Measurements from ENCODE around the gene HOXC4.
"Not testable (repeated sequence)": the region's sequence is repeated elsewhere in the genome, so short reads cannot be mapped to it uniquely, and the experiment has no call there.

Gene HOXC4

GRCh38 chr12:54041097-54041690, 12.4 kb upstream of the HOXC4 start:
- Histone ChIP-seq H3K4me1 (ENCODE audit: low read length) (peaks cover 26% of the 10 kb centered on the region), H2AFZ (ENCODE audit: low read depth, low read length) (no peak overlapping the region), H4K20me1 (ENCODE audit: insufficient read depth, low read length) (no peaks in the 10 kb centered on the region), H3K9ac (ENCODE audit: low read length) (no peak overlapping the region), H3K79me2 (ENCODE audit: low read length) (no peaks in the 10 kb centered on the region), H3K9me3 (ENCODE audit: insufficient read depth, low read length) (no peaks in the 10 kb centered on the region), H3K27me3 (ENCODE audit: low read depth, low read length) (no peaks in the 10 kb centered on the region), H3K4me3 (ENCODE audit: low read length) (no peak overlapping the region), H3K4me2 (ENCODE audit: low read length) (no peak overlapping the region), H3K36me3 (replicated peaks; ENCODE audit: low read depth, low read length) (no peaks in the 10 kb centered on the region), H3K27ac (ENCODE audit: low read length) (no peak overlapping the region)
- TF ChIP-seq EZH2phosphoT487 (IDR thresholded peaks at IDR 0.05; ENCODE audit: low read depth): no peak
- no peak for TF ChIP-seq CTCF (IDR thresholded peaks at IDR 0.05; ENCODE audit: low read depth, low read length)

- H3K36me3 ChIP-seq (replicated peaks; ENCODE audit: low read depth, low read length); H3K27ac ChIP-seq (ENCODE audit: low read length); H3K9me3 ChIP-seq (ENCODE audit: insufficient read depth, low read length); H3K4me3 ChIP-seq (ENCODE audit: low read length); H3K9ac ChIP-seq (ENCODE audit: low read length); H4K20me1 ChIP-seq (ENCODE audit: insufficient read depth, low read length); H2AFZ ChIP-seq (ENCODE audit: low read depth, low read length); H3K4me2 ChIP-seq (ENCODE audit: low read length); H3K27me3 ChIP-seq (ENCODE audit: low read depth, low read length); H3K79me2 ChIP-seq (ENCODE audit: low read length): not testable (repeated sequence)
- peaks cover 23% of the 10 kb centered on the region for H3K4me1 ChIP-seq (ENCODE audit: low read length)
Observed at GRCh38 chr12:54042033-54042432, 11.6 kb upstream of the HOXC4 start.

- no peak overlapping the region for H3K27ac ChIP-seq (ENCODE audit: low read length)
- H3K4me2 ChIP-seq (ENCODE audit: low read length): no peak overlapping the region
- H3K4me3 ChIP-seq (ENCODE audit: low read length): no peak overlapping the region
- no peaks in the 10 kb centered on the region for H4K20me1 ChIP-seq (ENCODE audit: insufficient read depth, low read length)
- H3K9me3 ChIP-seq (ENCODE audit: insufficient read depth, low read length): no peaks in the 10 kb centered on the region
- no peaks in the 10 kb centered on the region for H3K36me3 ChIP-seq (replicated peaks; ENCODE audit: low read depth, low read length)
- no peak overlapping the region; the same call in 1 of the 2 replicates for H3K9ac ChIP-seq (ENCODE audit: low read length)
- no peaks in the 10 kb centered on the region for H3K27me3 ChIP-seq (ENCODE audit: low read depth, low read length)
- no peak overlapping the region for H2AFZ ChIP-seq (ENCODE audit: low read depth, low read length)
- peaks cover 23% of the 10 kb centered on the region for H3K4me1 ChIP-seq (ENCODE audit: low read length)
- no peaks in the 10 kb centered on the region for H3K79me2 ChIP-seq (ENCODE audit: low read length)
- TF ChIP-seq EZH2phosphoT487 (IDR thresholded peaks at IDR 0.05; ENCODE audit: low read depth) (no peak), CTCF (IDR thresholded peaks at IDR 0.05; ENCODE audit: low read depth, low read length) (no peak)
Observed at GRCh38 chr12:54042970-54043853, 10.4 kb upstream of the HOXC4 start.

GRCh38 chr12:54044425-54045103, 9.1 kb upstream of the HOXC4 start:
- H3K9me3 ChIP-seq (ENCODE audit: insufficient read depth, low read length): no peaks in the 10 kb centered on the region
- peak overlapping the region; percentile 33 for H3K4me2 ChIP-seq (ENCODE audit: low read length)
- no peak overlapping the region for H3K4me3 ChIP-seq (ENCODE audit: low read length)
- H2AFZ ChIP-seq (ENCODE audit: low read depth, low read length): peak overlapping the region; percentile 47; the same call in 1 of the 2 replicates
- no peaks in the 10 kb centered on the region for H3K36me3 ChIP-seq (replicated peaks; ENCODE audit: low read depth, low read length)
- TF ChIP-seq EZH2phosphoT487 (IDR thresholded peaks at IDR 0.05; ENCODE audit: low read depth) (no peak), CTCF (IDR thresholded peaks at IDR 0.05; ENCODE audit: low read depth, low read length) (no peak)
- no peaks in the 10 kb centered on the region for H4K20me1 ChIP-seq (ENCODE audit: insufficient read depth, low read length)
- H3K79me2 ChIP-seq (ENCODE audit: low read length): no peaks in the 10 kb centered on the region
- H3K27me3 ChIP-seq (ENCODE audit: low read depth, low read length): no peaks in the 10 kb centered on the region
- H3K9ac ChIP-seq (ENCODE audit: low read length): peak overlapping the region; percentile 3; the same call in 1 of the 2 replicates
- peaks cover 24% of the 10 kb centered on the region for H3K4me1 ChIP-seq (ENCODE audit: low read length)
- H3K27ac ChIP-seq (ENCODE audit: low read length): no peak overlapping the region
